Measurements from ENCODE around the gene SIAH3. TPM values are rescaled to one million over a fixed set of nuclear protein-coding genes. Genes with fewer than 3 reads are reported as not detected.

Gene SIAH3
- total and polyA plus RNA-seq, 10 of the 15 experiments (the other 5 are each of a cell fraction or from before 2014, with no cell fraction given), result not detected

- TF ChIP-seq, protein P1, sequence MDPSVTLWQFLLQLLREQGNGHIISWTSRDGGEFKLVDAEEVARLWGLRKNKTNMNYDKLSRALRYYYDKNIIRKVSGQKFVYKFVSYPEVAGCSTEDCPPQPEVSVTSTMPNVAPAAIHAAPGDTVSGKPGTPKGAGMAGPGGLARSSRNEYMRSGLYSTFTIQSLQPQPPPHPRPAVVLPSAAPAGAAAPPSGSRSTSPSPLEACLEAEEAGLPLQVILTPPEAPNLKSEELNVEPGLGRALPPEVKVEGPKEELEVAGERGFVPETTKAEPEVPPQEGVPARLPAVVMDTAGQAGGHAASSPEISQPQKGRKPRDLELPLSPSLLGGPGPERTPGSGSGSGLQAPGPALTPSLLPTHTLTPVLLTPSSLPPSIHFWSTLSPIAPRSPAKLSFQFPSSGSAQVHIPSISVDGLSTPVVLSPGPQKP (IDR thresholded peaks at IDR 0.05; ENCODE audit: low read depth, low read length), result no peak
- TF ChIP-seq KLF5 (IDR thresholded peaks at IDR 0.05; ENCODE audit: partially characterized antibody) (no peak), CREM (IDR thresholded peaks at IDR 0.05; ENCODE audit: low read depth) (no peak), ZBTB4 (CRISPR knock-in tag; IDR thresholded peaks at IDR 0.05) (no peak), IRF5 (IDR thresholded peaks at IDR 0.05; ENCODE audit: borderline replicate concordance) (no peak), CBX5 (IDR thresholded peaks at IDR 0.05; ENCODE audit: low read depth) (no peak), EGR1 (IDR thresholded peaks at IDR 0.05; ENCODE audit: borderline replicate concordance in 1 of 2, low read depth in 2 of 2, low read length in 2 of 2) (no peak), STAT1 (conservative IDR thresholded peaks at IDR 0.05) (no peak), NFYB (IDR thresholded peaks at IDR 0.05; ENCODE audit: insufficient read depth, low read depth, low read length) (no peak), ZBTB33 (IDR thresholded peaks at IDR 0.05) (no peak), STAT3 (IDR thresholded peaks at IDR 0.05; ENCODE audit: low read depth, low read length) (no peak), BHLHE40 (IDR thresholded peaks at IDR 0.05; ENCODE audit: borderline replicate concordance in 1 of 2, low read depth in 2 of 2, low read length in 1 of 2) (peak in 1 of 2 experiments; percentile 17; a peak in 1 of 4 replicates), E2F8 (IDR thresholded peaks at IDR 0.05; ENCODE audit: low read depth, partially characterized antibody) (no peak), BCL11A (IDR thresholded peaks at IDR 0.05; ENCODE audit: low read depth, low read length) (no peak)
- TF ChIP-seq, protein P2, sequence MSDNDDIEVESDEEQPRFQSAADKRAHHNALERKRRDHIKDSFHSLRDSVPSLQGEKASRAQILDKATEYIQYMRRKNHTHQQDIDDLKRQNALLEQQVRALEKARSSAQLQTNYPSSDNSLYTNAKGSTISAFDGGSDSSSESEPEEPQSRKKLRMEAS (IDR thresholded peaks at IDR 0.05; ENCODE audit: low read depth, low read length), result no peak
- TF ChIP-seq, protein P3, sequence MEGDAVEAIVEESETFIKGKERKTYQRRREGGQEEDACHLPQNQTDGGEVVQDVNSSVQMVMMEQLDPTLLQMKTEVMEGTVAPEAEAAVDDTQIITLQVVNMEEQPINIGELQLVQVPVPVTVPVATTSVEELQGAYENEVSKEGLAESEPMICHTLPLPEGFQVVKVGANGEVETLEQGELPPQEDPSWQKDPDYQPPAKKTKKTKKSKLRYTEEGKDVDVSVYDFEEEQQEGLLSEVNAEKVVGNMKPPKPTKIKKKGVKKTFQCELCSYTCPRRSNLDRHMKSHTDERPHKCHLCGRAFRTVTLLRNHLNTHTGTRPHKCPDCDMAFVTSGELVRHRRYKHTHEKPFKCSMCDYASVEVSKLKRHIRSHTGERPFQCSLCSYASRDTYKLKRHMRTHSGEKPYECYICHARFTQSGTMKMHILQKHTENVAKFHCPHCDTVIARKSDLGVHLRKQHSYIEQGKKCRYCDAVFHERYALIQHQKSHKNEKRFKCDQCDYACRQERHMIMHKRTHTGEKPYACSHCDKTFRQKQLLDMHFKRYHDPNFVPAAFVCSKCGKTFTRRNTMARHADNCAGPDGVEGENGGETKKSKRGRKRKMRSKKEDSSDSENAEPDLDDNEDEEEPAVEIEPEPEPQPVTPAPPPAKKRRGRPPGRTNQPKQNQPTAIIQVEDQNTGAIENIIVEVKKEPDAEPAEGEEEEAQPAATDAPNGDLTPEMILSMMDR (IDR thresholded peaks at IDR 0.05 in 2 of 3, conservative IDR thresholded peaks at IDR 0.05 in 1 of 3; ENCODE audit: control insufficient read depth in 2 of 3, extremely low read depth in 1 of 3, insufficient read depth in 1 of 3, low read depth in 3 of 3, low read length in 3 of 3), result peak; percentile 16 to 63 (median 56)
These were observed 114.0 kb downstream of the SIAH3 start (continued) for GRCh38 chr13:45737571-45738017.

Measured in GM12878 (cell line).